Midbrain (tissue), 1 donor: ENCODE measurements around the gene PGK1.
A peak's percentile ranks its signal among the peaks of the same experiment; 100 is the strongest.
"Not testable (repeated sequence)": the region's sequence is repeated elsewhere in the genome, so short reads cannot be mapped to it uniquely, and the experiment has no call there.

Experiments
- DNase-seq: peaks from one replicate; lab custom pipeline; 2025; lab: John Stamatoyannopoulos, UW

PGK1 gene

DNA sequence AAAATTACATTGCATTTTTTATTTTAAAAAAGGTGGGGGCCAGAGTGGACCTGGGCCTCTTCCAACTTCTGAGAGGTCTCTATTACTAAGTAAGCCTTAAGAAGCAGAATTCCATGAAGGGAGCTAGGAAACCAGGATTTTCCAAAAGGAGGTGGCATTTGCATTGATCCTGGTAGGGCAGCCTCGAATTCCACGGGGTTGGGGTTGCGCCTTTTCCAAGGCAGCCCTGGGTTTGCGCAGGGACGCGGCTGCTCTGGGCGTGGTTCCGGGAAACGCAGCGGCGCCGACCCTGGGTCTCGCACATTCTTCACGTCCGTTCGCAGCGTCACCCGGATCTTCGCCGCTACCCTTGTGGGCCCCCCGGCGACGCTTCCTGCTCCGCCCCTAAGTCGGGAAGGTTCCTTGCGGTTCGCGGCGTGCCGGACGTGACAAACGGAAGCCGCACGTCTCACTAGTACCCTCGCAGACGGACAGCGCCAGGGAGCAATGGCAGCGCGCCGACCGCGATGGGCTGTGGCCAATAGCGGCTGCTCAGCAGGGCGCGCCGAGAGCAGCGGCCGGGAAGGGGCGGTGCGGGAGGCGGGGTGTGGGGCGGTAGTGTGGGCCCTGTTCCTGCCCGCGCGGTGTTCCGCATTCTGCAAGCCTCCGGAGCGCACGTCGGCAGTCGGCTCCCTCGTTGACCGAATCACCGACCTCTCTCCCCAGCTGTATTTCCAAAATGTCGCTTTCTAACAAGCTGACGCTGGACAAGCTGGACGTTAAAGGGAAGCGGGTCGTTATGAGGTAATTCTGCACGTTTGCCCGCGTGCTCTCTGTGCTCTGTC is at the start of gene PGK1:
PGK1 (plus strand) TSS at position 626 of the 824 bp plus-strand sequence; CDS start at position 719, 93 bp downstream.
- DNase-seq: peak; percentile 93

DNA sequence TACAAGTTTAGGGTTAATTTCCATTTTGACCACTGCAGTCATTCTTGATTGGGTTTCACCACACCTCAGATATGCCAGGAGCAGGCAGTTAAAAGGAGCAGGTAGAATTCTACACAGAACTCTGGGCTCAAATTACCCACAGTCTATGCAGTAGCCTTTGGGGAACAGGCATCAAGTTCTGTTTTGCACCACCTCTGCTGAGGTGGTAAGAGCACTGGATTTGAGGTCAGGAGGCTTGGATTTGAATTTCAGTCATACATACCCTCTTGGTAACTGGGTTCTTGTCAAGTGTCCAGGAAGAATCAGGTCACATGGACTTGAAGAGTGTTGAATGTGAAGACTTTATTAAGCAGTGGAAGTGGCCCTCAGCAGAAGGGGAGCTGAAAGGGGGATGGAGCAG is 40.4 kb upstream of the PGK1 start:
- DNase-seq: no peak

- DNase-seq: no peak
These were observed 39.9 kb upstream of the PGK1 start for GRCh38 chrX:78064152-78064551.

DNA sequence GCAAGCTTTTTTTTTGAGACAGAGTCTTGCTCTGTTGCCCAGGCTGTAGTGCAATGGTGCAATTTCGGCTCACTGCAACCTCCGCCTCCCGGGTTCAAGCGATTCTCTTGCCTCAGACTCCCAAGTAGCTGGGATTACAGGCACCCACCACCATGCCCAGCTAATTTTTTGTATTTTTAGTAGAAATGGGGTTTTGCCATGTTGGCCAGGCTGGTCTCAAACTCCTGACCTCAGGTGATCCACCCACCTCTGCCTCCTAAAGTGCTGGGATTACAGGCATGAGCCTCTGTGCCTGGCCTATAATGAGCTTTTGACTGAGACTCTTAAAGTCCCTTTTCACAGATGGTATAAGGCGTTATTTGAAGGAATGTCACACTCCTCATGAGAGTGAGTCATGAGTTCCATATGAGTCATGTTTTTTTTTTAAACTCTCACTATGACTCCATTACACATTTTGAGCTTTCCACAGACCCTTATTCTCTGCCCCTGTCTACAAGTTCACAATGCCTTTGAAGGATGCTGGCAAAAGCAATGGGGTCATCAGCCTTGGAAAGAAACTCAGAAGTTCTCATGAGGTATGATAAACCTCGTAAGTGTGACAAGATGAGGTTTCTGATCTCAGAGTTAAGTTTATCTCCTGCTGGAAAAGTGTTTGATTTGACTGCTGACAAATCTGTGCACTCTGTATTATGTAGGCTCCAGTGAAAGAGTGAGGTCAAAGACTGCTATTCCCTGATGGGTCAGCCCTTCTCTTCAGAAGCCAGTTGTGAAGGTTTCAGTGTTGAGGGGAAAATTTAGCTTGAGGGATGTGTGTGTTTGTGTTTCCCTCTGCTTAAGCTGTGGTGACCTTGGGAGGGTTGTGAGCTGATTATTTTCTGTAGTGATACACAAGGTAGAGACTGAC is 39.1 kb upstream of the PGK1 start:
- not testable (repeated sequence) for DNase-seq

GRCh38 chrX:78066110-78066509 is 37.9 kb upstream of the PGK1 start:
- DNase-seq: no peak

GRCh38 chrX:78071331-78071730 is 32.7 kb upstream of the PGK1 start:
- DNase-seq: no peak

DNA sequence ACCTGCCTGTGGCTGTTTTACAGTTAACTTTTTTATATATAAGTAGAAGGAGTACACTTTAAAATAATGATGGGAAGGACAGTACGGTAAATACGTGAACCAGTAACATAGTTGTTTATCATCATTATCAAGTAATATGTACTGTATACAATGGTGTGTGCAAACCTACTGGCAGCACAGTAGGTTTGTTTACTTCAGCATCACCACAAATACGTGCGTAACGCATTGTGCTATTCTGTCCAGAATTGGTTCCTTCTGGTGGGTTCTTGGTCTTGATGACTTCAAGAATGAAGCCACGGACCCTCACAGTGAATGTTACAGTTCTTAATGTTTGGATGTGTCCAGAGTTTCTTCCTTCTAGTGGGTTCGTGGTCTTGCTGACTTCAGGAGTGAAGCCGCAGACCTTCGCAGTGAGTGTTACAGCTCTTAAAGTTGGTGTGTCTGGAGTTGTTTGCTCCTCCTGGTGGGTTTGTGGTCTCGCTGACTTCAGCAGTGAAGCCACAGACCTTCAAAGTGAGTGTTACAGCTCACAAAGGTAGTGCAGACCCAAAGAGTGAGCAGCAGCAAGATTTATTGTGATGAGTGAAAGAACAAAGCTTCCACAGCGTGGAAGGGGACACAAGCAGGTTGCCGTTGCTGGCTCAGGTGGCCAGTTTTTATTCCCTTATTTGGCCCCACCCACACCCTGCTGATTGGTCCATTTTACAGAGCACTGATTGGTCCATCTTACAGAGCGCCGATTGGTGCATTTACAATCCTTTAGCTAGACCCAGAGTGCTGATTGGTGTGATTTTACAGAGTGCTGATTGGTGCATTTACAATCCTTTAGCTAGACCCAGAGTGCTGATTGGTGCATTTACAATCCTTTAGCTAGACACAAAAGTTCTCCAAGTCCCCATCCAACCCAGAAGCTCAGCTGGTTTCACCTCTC is 30.6 kb upstream of the PGK1 start:
- not testable (repeated sequence) for DNase-seq

DNA sequence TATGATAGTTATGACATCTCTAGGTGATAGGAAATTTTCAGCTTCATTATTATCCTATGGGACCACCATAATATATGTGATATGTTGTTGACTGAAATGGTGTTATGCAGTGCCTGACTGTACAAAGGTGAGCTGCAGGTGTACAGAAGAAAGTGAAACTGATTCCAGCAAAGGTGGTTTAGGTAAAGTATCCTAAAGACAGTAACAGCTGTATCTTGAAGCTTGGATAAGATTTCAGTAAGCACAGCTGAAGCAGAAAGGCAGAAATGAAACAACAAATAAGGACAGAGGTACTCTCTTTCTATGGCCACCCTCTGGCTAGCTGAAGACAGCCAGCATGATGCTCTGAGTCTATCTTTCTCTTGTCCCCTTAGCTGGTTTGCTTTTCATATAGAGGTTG is 30.0 kb upstream of the PGK1 start:
- DNase-seq: no peak

- no peak for DNase-seq
These were observed 28.2 kb upstream of the PGK1 start for GRCh38 chrX:78075787-78076389.

GRCh38 chrX:78081413-78081812 is 22.6 kb upstream of the PGK1 start:
- not testable (repeated sequence) for DNase-seq

DNA sequence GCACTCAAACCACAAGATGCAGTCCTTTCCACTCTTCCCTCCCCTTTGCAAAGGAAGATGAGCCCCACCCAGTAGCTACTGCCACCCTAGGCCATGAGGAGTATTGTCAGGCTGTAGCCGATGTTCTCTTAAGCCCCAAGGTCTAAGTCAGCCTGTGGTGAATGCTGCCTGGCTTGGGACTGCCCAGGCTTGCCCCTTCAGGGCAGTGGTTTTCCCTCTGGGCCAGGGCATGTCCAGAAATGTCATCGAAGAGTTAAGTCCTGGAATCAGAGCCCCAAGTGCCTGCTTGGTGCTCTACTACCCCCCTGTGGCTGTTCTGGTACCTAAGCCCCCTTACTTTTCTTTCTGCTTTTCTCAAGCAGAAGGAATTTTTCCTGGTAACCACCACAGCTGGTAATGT is 11.8 kb upstream of the PGK1 start:
- no peak for DNase-seq

DNA sequence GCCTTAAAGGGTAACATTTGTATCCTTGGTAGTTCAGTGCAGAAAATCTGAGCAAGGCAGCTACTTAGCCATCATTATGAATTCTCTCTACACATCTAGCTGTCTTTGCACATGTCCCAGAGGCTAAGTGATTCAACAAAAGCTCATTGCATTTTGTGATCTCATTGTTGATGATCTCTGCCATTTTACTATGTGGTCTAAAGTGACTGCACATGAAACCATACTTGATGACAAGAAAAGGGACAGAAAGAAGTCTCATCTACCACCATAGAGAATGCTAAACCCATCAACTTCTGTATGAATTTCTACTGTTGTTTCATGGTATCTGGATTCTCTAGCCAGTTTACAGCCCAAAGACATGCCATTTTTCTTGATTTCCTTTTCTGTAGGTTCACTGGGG is 5.9 kb upstream of the PGK1 start:
- DNase-seq: no peak

DNA sequence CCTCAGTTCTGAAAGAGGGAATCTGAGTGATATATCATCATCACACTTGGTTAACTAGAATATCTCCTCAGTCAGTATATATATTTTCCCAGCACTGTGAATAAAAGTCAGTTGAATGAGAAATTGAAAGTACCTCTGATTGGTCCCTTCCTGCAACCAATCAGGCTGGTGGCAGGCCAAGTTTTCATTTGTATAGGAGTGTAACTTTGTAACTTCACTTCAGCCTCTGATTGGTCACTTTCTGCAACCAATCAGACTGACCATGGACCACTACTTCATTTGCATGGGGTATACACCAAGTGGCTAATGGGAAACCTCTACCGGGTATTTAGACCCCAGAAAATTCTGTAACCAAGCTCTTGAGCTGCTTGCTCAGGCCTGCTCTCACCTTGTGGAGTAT is 2.0 kb upstream of the PGK1 start:
- no peak for DNase-seq

DNA sequence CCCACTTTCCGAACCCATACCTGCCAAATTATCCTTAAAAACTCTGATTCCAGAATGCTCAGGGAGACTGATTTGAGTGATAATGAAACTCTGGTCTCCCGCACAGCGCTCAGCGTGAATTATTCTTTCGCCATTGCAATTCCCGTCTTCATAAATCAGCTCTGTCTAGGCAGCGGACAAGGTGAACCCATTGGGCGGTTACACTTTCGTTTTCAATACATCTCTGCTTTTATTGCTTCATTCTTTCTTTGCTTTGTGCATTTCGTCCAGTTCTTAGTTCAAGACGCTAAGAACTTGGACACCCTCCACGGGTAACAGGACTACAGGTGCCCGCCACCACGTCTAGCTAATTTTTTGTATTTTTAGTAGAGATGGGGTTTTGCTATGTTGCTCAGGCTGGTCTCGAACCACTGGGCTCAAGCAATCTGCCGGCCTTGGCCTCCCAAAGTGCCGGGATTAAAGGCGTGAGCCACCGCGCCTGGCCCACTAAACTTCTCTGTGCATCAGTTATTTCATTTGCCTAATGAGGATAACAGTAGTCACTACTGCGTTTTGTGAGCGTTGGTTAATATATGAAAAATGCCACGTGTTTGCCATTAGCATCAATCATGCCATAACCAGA is 936 bp upstream of the PGK1 start:
- DNase-seq: no peak

- DNase-seq: peak; percentile 15
These were observed 564 bp downstream of the PGK1 start for GRCh38 chrX:78104447-78105176.

DNA sequence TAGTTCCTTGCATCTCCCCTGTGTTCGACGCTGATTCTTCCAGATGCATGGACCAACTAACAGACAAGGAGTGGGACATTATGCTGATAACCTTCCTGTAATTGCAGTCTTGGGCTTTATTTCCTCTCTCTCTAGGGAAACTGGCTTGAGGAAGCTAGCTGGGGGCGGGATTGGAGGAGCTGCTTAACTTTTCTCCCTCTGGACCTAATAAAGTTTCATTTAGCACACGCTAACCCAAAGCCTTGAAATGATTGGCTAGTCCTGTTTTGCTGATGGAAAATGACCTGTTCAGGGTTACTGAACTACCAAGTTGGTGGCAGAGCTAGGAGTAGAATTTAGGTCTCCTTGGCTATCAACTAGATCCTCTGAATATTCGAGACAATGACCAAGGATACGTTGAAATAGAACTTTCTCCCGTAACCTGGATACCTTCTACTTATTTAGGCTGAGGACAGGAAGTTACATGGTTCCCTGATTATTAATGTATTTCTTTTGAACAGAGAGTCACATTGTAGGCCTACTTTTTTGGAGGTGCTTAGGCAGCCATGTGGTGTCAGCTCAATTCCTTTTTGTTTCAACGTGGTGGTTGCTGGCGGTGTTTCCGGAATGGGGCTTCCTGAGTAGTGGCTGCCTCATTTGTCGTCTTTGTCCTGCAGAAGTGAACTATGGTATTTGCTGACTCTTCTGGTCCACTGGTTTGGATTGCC is 2.0 kb downstream of the PGK1 start:
- no peak for DNase-seq

GRCh38 chrX:78106651-78106986 is 2.6 kb downstream of the PGK1 start:
- no peak for DNase-seq

DNA sequence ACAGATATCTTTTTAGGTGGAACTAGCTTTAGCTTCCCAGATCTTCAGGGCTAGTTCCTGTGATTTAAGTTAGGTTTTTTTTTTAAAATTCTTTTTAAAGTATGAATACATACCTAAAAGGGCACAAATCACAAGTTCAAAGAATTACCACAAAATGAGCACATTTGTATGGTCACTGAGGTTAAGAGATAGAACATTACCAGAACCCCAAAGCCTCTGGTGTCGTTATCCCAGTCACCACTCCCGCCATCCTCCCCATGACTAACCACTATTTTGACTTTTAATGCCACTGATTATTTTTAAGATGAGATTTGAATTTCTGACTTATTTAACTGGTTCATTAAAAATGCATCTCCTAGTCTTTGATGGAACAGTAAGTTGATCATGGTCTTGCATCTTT is 5.4 kb downstream of the PGK1 start:
- DNase-seq: no peak

GRCh38 chrX:78111140-78111931 is 7.3 kb downstream of the PGK1 start:
- no peak for DNase-seq
